ENCODE results near the gene NEK5. TPM values are rescaled to one million over a fixed set of nuclear protein-coding genes. Genes with fewer than 3 reads are reported as not detected.
A peak's percentile ranks its signal among the peaks of the same experiment; 100 is the strongest.

NEK5 gene
- total RNA-seq, 1 donor from 2014 or later = 0.50 TPM

GRCh38 chr13:51997186-51997585 lies 131.7 kb downstream of the NEK5 start:
- Mint-ChIP-seq H3K27ac (ENCODE audit: unreplicated experiment) (no peak overlapping the region), H3K9me3 (ENCODE audit: unreplicated experiment) (no peaks in the 10 kb centered on the region), H3K4me1 (ENCODE audit: low read depth, unreplicated experiment) (peaks cover 11% of the 10 kb centered on the region), H3K4me3 (ENCODE audit: unreplicated experiment) (no peak overlapping the region), H3K36me3 (ENCODE audit: low read depth, unreplicated experiment) (no peaks in the 10 kb centered on the region), H3K27me3 (ENCODE audit: low read depth, unreplicated experiment) (no peaks in the 10 kb centered on the region)
- Histone ChIP-seq H3K4me2 (ENCODE audit: low read length) (no peak overlapping the region), H3K9ac (ENCODE audit: low read length) (no peak overlapping the region), H3K27ac (ENCODE audit: low read depth, low read length) (no peak overlapping the region), H4K20me1 (ENCODE audit: insufficient read depth, low read length) (peaks cover 25% of the 10 kb centered on the region), H3K79me2 (ENCODE audit: insufficient read depth, low read length) (no peaks in the 10 kb centered on the region), H3K27me3 (ENCODE audit: insufficient read depth, low read length) (peaks cover 21% of the 10 kb centered on the region), H3K36me3 (ENCODE audit: insufficient read depth, low read length) (no peaks in the 10 kb centered on the region), H3K4me3 (ENCODE audit: insufficient read depth, low read depth, low read length) (no peak overlapping the region), H3K4me1 (ENCODE audit: insufficient read depth, low read length) (no peaks in the 10 kb centered on the region), H3K9me3 (ENCODE audit: insufficient read depth, low read depth, low read length) (no peaks in the 10 kb centered on the region), H2AFZ (ENCODE audit: low read depth, low read length) (no peak overlapping the region)
- TF ChIP-seq CTCF (IDR thresholded peaks at IDR 0.05; ENCODE audit: insufficient read depth, low read depth, low read length) = no peak
- FAIRE-seq (no peak), DNase-seq (ENCODE audit: low read depth) (no peak)

- no peak overlapping the region for H3K4me2 ChIP-seq (ENCODE audit: low read length)
- no peaks in the 10 kb centered on the region for H3K79me2 ChIP-seq (ENCODE audit: insufficient read depth, low read length)
- no peaks in the 10 kb centered on the region for H3K27me3 Mint-ChIP-seq (ENCODE audit: low read depth, unreplicated experiment)
- H3K9me3 ChIP-seq (ENCODE audit: insufficient read depth, low read depth, low read length) = no peaks in the 10 kb centered on the region
- H3K27ac ChIP-seq (ENCODE audit: low read depth, low read length) = no peak overlapping the region
- no peaks in the 10 kb centered on the region for H3K36me3 Mint-ChIP-seq (ENCODE audit: low read depth, unreplicated experiment)
- no peak overlapping the region for H3K4me3 Mint-ChIP-seq (ENCODE audit: unreplicated experiment)
- peaks cover 21% of the 10 kb centered on the region for H3K27me3 ChIP-seq (ENCODE audit: insufficient read depth, low read length)
- TF ChIP-seq EZH2 (IDR thresholded peaks at IDR 0.05; ENCODE audit: insufficient read depth, low read length) (no peak), CTCF (IDR thresholded peaks at IDR 0.05; ENCODE audit: insufficient read depth, low read depth, low read length) (no peak)
- H4K20me1 ChIP-seq (ENCODE audit: insufficient read depth, low read length) = peaks cover 25% of the 10 kb centered on the region
- H3K27ac Mint-ChIP-seq (ENCODE audit: unreplicated experiment) = no peak overlapping the region
- no peaks in the 10 kb centered on the region for H3K9me3 Mint-ChIP-seq (ENCODE audit: unreplicated experiment)
- peaks cover 11% of the 10 kb centered on the region for H3K4me1 Mint-ChIP-seq (ENCODE audit: low read depth, unreplicated experiment)
- no peak overlapping the region for H2AFZ ChIP-seq (ENCODE audit: low read depth, low read length)
- no peaks in the 10 kb centered on the region for H3K4me1 ChIP-seq (ENCODE audit: insufficient read depth, low read length)
- no peaks in the 10 kb centered on the region for H3K36me3 ChIP-seq (ENCODE audit: insufficient read depth, low read length)
- no peak overlapping the region for H3K9ac ChIP-seq (ENCODE audit: low read length)
- no peak for DNase-seq (ENCODE audit: low read depth)
- FAIRE-seq = no peak
- no peak overlapping the region for H3K4me3 ChIP-seq (ENCODE audit: insufficient read depth, low read depth, low read length)
Observed at GRCh38 chr13:51996641-51997040, 132.2 kb downstream of the NEK5 start.

DNA sequence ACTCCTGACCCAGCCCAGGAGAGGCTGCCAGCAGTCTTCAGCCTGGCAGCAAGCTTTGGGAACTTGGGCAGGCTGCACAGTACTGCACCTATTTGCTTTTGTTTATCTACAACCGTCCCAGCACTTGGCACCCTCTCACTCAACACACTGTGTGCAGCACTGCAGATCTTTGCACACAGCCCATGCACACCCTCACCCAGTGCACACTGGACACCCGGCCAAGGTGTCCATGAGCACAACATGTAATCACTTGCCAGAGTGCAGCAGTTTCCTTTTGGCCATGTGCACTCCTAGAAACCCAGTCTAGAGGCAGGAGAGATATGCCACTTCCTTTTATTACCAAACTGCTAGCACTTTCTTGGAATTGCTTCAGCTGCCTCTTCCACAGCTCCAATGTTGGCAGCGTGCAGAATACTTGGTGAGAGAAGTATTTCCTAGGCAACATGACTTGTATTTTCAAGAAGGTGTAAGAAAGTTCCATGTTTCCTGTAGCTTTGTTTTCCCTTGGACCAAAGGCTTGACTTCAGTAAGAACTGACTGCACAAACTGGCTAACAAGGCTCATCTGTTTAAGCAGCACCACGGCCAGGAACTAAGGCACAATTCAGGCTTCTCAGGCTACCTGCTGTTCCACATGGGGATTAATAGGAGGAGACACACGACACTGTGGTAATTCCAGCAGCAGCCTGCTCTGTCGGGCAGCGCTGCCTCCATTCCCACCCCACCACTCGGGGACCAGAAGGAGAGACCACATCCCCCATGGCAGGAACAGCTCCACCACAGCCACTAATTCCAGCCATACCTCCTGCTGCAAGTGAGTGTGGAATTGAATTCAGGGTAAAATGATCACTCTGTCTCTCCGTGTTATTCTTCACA lies 133.0 kb downstream of the NEK5 start:
- H2AFZ ChIP-seq (ENCODE audit: low read depth, low read length) = no peak overlapping the region
- H3K27me3 ChIP-seq (ENCODE audit: insufficient read depth, low read length) = peaks cover 21% of the 10 kb centered on the region
- no peak overlapping the region for H3K4me2 ChIP-seq (ENCODE audit: low read length)
- Mint-ChIP-seq H3K27me3 (ENCODE audit: low read depth, unreplicated experiment) (no peaks in the 10 kb centered on the region), H3K27ac (ENCODE audit: unreplicated experiment) (no peak overlapping the region), H3K9me3 (ENCODE audit: unreplicated experiment) (no peaks in the 10 kb centered on the region), H3K4me3 (ENCODE audit: unreplicated experiment) (no peak overlapping the region), H3K4me1 (ENCODE audit: low read depth, unreplicated experiment) (peaks cover 11% of the 10 kb centered on the region), H3K36me3 (ENCODE audit: low read depth, unreplicated experiment) (no peaks in the 10 kb centered on the region)
- H3K9ac ChIP-seq (ENCODE audit: low read length) = no peak overlapping the region
- no peak for FAIRE-seq
- no peaks in the 10 kb centered on the region for H3K79me2 ChIP-seq (ENCODE audit: insufficient read depth, low read length)
- no peaks in the 10 kb centered on the region for H3K36me3 ChIP-seq (ENCODE audit: insufficient read depth, low read length)
- H3K27ac ChIP-seq (ENCODE audit: low read depth, low read length) = no peak overlapping the region
- H3K4me1 ChIP-seq (ENCODE audit: insufficient read depth, low read length) = no peaks in the 10 kb centered on the region
- H4K20me1 ChIP-seq (ENCODE audit: insufficient read depth, low read length) = peaks cover 25% of the 10 kb centered on the region
- peak; percentile 18 for DNase-seq (ENCODE audit: low read depth)
- H3K4me3 ChIP-seq (ENCODE audit: insufficient read depth, low read depth, low read length) = no peak overlapping the region
- TF ChIP-seq CTCF (IDR thresholded peaks at IDR 0.05; ENCODE audit: insufficient read depth, low read depth, low read length) (no peak), EZH2 (IDR thresholded peaks at IDR 0.05; ENCODE audit: insufficient read depth, low read length) (no peak)
- no peaks in the 10 kb centered on the region for H3K9me3 ChIP-seq (ENCODE audit: insufficient read depth, low read depth, low read length)

Measured in astrocyte (in vitro differentiated cells and primary cell).